GM03348 (cell line): Measurements from ENCODE around the gene PLXNA2.
A peak's percentile ranks its signal among the peaks of the same experiment; 100 is the strongest.

Source experiments
- DNase-seq: peaks from one replicate; pipeline ENCODE4 v3.0.0; 2012; ENCODE audit warnings: low spot score

The PLXNA2 gene

GRCh38 chr1:208066583-208066982, 177.6 kb downstream of the PLXNA2 start:
- DNase-seq = no peak

- no peak for DNase-seq
These were observed 178.3 kb downstream of the PLXNA2 start for GRCh38 chr1:208065862-208066261.

DNA sequence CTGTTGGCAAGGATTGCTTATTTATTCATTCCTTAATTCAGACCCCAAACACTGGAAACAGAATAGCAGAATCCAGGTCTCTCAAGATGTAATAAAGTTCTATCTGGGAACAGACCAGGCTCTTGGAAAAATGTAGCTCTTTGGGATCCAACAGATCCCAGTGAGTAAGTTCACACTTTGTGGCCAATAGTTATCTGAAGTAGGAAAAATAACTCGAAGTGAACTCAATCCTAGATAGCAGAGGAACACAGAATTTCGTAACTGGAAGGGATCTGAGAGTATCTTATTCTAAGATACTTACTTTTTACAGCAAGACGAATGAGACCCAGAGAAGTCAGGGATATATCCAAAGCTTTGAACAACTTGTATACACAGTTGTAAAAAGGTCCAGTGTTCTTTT, 182.6 kb downstream of the PLXNA2 start:
- DNase-seq = no peak

DNA sequence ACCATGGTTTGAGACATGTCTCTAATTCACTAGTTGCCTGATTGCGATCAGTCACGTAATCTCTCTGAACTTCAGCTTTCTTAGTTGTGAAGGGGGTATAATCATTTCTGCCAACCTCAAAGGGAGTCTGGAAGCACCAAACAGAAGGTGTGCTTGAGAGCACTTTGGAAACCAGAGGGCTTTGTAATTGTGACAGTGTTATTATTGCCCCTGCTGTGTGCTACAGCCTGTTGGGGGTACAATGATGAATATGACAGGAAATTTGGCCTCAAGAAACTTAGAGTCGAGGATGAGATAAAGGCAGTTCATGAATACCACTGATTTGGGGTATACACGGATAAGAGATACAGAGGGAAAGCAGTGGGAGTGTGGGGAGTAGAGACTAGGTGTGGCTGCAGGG, 183.1 kb downstream of the PLXNA2 start:
- DNase-seq = no peak

DNA sequence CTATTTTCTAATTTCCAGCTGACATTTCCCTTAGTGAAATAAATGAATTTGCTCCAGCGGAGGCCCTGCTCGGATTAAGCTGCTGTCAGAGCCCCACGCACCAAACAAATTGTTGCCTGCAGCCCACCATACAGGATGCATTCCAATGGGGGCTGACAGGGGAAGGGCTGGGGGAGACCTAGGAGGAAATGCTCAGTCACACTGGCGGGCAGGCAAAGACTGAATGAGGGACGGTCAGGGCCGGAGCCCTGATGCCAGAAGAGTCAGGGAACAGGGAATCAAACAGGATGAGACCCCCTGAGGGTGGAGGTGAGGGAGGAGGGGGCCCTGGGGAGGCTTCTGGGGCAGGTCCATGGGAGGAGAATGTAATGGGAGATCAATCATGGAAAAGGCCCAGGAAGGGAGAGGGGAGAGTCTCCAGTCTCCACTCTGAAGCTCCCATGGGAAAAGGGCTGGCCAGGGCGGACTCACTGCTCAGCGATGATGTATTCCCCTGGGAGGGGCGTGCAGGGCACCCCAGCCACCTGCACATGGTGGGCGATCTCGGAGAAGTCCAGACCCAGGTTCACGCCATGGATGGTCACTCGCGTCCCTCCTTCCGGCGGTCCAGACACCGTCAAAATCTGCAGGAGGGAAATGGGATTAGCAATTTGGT, 183.8 kb downstream of the PLXNA2 start:
- no peak for DNase-seq

GRCh38 chr1:208059409-208060001, 184.7 kb downstream of the PLXNA2 start:
- DNase-seq = no peak

GRCh38 chr1:208058756-208059155, 185.4 kb downstream of the PLXNA2 start:
- DNase-seq = no peak

- DNase-seq = no peak
These were observed 185.9 kb downstream of the PLXNA2 start for GRCh38 chr1:208058267-208058666.

- DNase-seq = no peak
These were observed 187.1 kb downstream of the PLXNA2 start for GRCh38 chr1:208057056-208057455.

DNA sequence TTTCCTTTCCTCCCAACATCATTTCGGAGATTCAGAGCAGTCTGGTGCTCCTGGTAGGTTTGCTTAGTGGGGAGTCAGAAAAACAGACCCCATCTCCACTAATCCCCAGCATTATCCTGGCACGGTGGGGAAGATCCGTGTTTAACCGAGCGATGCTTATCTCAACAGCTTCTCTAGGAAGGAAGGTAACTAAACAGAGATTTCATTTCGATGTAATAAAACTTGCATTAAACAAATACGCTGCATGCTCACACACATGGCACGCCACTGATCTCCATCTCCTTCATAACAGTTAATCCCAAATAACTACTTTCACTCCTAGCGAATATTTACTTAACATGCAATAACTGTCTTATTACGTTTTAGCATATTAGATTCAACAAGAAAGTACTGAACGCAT, 188.6 kb downstream of the PLXNA2 start:
- no peak for DNase-seq

DNA sequence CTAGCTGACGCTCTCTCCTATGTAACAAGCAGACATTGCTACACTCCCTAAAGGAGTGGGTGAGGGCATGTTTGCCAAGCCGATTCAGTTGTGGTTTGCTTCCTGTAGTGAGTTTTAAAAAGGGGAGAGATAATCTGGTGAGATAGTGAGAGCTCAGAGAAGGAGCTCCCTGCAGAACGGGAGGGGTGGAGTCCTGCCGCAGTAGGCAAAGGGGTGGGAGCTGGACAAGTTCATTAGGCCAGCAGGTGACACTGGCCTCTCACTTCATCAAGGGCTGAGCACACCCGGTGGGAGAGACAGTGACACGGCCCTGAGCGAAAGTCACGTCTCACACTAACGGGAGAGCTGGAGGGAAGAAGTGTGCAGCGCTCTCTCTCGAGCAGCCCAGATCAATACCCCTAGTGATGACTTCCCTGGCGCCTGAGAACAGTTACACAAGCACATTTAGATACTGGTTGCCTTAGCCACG, 189.2 kb downstream of the PLXNA2 start:
- no peak for DNase-seq

- no peak for DNase-seq
These were observed 189.7 kb downstream of the PLXNA2 start for GRCh38 chr1:208054485-208054884.

DNA sequence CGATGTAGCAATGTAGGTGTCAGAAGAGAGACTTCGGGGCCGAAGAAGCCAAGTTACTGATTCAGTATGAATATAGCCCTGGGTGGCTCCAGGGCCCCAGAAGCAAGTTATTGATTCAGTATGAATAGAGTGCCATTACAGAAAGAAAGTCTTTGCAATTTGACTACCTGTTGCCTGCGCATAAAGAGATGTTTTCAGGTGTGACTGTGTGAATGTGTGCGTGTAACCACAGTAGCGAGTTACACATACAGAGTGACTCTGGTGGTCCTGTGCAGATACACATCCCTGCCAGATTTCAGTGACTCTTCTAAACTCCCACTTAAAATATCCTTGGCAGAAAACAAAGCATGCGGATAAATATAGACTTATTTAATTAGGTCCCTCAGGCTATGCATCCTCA, 190.5 kb downstream of the PLXNA2 start:
- DNase-seq = no peak

- no peak for DNase-seq
These were observed 191.2 kb downstream of the PLXNA2 start for GRCh38 chr1:208052926-208053407.

DNA sequence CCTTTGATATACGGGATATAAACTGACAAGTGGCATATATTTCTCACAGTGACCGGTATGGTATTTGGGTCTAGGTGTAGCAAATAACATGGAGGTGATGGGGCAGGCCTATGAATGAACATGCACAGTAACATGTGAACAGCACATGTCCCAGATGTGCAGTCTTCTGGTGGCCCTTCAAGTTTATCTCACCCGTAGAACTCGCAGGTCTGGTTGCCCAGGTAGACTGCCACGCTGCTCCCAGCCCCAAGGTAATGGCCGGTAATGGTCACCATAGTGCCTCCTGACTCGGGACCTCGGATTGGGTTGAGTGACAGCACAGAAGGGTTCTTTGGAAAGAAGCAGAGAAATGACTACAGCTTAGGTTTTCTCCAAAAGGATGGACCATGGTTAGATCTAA, 192.0 kb downstream of the PLXNA2 start:
- DNase-seq = no peak

DNA sequence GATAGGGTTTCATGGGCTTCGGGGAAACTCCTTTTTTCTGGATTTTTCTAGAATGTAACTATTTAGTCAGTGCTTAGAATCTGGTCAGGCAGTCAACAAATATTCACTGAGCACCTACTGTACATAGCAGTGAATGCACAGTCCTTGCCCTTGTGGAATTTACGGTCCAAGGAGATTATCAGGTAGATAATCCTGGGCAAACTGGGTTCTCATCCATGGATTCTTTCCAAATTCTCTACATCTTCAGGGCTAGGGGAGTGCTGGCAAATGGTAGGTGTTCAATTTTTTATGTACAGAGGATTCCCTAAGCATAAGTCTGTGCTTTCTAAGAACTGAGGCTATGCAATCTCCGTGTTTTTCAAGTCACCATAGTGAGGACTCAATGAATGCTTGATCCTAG, 192.5 kb downstream of the PLXNA2 start:
- no peak for DNase-seq

DNA sequence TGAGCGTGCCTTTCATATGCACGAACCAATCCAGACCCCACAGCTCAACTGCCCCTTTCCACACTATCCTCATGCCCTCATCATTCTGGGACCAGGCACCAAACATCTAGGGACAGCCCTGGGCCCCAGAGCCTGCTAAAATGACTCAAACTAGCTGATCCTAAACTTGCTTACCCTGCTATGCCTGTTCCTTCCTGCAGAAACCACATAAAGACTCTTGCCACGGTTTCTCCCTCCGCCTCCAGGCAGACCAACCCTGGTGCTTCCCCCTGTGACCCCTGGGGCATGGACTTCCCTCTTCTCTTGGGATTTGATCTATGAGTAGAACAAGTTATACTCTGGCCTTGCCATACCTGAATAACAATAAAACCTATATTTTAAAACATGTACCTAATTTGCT, 195.3 kb downstream of the PLXNA2 start:
- no peak for DNase-seq

DNA sequence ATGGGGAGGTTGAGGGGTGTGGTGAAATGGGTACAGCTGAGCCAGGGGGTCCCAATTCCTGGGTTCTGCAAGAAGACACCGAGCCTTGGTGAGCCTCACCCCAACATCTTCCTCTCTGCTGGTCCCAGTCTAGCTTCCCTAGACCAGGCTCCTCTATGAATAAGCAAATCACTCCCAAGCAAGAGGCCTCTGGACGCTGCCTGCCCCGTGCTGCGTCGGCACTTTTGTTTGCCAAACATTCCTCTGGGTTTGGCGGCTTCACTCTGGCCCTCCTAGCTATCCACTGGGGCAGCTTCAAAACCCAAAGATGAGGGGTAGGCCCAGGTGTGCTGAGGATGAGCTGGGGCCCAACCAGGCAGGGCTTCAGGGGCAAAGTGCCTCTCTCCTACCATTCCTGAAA, 196.2 kb downstream of the PLXNA2 start:
- peak; percentile 46 for DNase-seq

DNA sequence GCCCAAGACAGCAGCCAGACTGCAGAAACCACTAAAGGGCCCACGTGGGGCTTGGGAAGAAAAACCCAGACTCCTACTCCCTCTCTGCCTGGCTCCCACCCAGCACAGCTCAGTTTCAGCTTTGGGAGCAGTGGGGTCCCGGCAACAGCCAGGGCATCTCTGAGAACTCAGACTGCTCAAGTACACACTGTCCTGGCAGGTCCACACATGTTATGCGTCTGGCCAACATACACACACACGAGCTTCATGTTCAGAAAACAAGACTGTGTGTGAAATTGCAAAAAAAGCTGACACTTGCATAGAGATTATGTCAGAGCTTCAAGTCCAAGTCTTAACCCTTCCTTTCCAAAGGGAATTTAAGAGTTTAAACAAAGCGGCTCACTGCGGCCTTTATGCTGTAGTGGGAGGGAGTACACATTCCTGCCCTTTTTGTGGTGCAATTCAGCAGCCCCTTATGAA, 196.7 kb downstream of the PLXNA2 start:
- peak; percentile 48 for DNase-seq

GRCh38 chr1:208045463-208046260, 198.5 kb downstream of the PLXNA2 start:
- DNase-seq = no peak

DNA sequence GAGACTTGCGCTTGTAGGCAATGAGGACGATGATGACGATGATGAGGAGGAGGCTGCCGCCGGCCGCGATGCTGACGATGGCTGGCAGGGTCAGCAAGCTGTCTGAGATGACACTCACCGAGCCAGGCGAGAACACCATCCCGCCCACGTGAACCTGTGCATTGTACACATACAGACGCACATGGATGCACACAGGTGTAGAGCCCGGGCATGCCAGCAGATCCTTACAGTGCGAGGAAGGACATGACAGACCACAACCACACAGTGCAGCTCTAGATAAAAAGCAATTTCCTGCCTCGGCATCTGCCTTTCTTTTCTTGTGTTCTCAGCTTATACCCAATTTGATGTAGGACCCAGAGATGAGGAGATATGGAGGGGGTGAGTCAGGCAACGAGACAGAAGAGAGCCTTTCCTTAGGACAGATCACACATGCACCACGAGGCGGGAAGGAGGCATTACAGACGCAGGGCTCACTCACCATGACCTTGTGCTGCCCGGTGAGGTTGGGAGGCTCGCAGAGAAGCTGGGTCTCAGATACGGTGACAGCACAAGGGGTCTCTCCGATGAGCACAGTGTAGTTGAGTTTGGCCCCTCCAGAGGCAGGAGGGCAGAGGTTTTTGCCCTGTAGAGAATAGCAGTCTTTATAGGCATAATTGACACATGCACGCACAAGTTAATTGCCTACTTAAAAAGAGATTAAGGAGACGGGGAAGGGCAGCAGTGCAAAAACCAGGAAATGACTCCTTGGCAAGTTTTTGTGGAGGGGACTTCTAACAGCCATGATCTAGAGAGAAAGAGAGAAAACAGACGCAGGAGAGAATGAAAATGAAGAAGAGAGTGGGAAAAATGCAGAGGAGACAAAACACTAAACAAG, 199.4 kb downstream of the PLXNA2 start:
- no peak for DNase-seq

DNA sequence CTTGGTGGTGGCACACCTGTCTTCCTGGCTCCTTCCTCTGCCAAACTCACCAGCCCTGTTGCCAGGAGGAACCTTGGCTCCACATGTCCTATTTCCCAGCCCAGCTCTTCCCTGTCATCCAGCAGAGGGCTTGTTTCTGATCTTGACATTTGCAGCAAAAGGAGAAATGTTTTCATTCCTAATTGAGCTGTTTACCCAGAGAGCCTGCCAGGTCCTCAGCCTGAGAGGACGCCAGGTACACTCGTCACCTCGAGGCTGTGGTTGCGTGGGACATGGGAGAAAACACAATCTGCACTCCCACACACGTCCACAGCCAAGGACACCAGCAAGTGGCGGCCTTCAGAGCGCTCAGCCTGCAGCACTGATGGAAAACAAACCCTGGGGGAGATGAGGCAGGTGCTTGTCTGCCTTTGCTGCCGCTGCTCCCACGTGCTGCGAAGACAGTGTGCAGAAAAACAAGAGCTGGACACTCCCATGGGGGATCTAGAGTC, 200.4 kb downstream of the PLXNA2 start:
- no peak for DNase-seq
